Activated T-helper 1 cell treated with anti-CD3 and anti-CD28 coated beads, Interleukin-12 subunit alpha, Interleukin-12 subunit beta, Interleukin-2, Interleukin-4 antibody, amounts not matched to agents 30 ng/mL and 10 ng/mL and 1 ng/mL, durations not matched to agents 14 hours and 24 hours and 36 hours (primary cell): ENCODE data around the gene ZEB1. TPM values are rescaled to one million over a fixed set of nuclear protein-coding genes. Genes with fewer than 3 reads are reported as not detected.

Experiments
- DNase-seq: peaks from one replicate; pipeline ENCODE4 v3.0.0; 2021; ENCODE audit warnings: low spot score
- H3K27ac Mint-ChIP-seq: one replicate; pipeline ENCODE4 v1.8.0; 2021; ENCODE audit warnings: mild to moderate bottlenecking, mixed read lengths
- H3K27me3 Mint-ChIP-seq: one replicate; pipeline ENCODE4 v1.8.0; 2022; ENCODE audit warnings: mild to moderate bottlenecking, moderate library complexity, mixed read lengths; ENCODE audit not compliant: insufficient read depth
- H3K36me3 Mint-ChIP-seq: one replicate; pipeline ENCODE4 v1.8.0; 2021; ENCODE audit warnings: low read depth, mixed read lengths
- H3K4me1 Mint-ChIP-seq: one replicate; pipeline ENCODE4 v1.8.0; 2021; ENCODE audit warnings: low read depth, mixed read lengths
- H3K4me3 Mint-ChIP-seq: one replicate; pipeline ENCODE4 v1.8.0; 2021; ENCODE audit warnings: mild to moderate bottlenecking, moderate library complexity, mixed read lengths
- H3K9me3 Mint-ChIP-seq: one replicate; pipeline ENCODE4 v1.8.0; 2021; ENCODE audit warnings: mixed read lengths
- intact Hi-C: fragments of 100-400 bp; cut with micrococcal nuclease; formaldehyde crosslinking; loops from one replicate; pipeline ENCODE4 v1.15.1; 2024
- total RNA-seq: library from RNA; stranded (reverse); gene quantifications from 2 replicates; pipeline ENCODE4 v1.2.3, GENCODE V29; 2022

The ZEB1 gene
- total RNA-seq, 1 donor from 2014 or later: 79.8 TPM

DNA sequence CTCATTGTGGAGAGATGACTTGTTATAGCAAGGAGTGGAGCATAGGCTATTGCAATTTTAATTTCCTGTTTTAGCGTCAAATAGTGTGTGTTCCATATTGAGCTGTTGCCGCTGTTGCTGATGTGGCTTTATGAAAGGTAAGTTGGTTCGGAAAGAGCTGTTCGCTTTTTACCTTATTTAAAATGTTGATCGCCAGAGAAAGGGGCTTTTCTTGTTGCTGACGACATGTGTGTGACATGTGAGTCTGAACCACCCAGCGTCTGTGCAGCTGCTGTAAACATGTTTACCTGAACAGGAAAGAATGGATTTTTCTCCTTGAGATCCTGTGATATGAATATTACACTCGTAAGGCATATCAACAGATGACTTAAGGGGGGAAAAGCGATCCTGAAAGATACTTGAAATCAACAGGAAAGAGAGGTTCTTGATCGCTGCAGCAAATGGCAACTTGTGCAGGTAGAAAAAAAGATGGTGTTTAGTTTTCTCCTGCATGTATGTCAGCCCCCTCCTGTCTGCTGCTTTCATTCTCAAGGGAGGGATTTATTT is 2.5 kb downstream of the ZEB1 start:
- peaks cover 6% of the 10 kb centered on the region for H3K36me3 Mint-ChIP-seq
- intact Hi-C loops: loop anchor here (5.0 kb wide), 2 partner anchors 334 to 594 kb away; no protein-coding TSS in a partner anchor
- peak; percentile 15 for DNase-seq
- H3K9me3 Mint-ChIP-seq: no peaks in the 10 kb centered on the region
- H3K27me3 Mint-ChIP-seq: no peaks in the 10 kb centered on the region
- peak overlapping the region; percentile 95 for H3K4me3 Mint-ChIP-seq
- H3K4me1 Mint-ChIP-seq: peaks cover 52% of the 10 kb centered on the region
- peak overlapping the region; percentile 94 for H3K27ac Mint-ChIP-seq

DNA sequence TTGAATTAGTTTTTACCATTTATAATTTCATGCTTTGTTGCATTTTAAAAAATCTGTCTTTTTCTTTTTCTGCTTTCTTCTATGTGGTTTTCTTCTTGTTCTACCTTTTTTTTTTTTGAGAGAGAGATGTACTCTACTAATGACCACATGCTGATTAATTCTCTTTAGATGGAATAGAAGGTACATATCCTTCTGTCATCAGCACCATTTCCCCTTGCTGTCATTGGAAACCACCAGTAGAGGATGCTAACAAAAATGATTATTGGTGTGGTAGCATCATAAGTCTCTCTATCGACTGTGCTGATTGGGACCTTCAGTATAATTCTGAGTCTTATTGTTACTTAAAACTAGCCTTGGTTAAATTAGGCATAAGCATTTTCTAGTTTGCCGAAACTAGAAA is 3.6 kb downstream of the ZEB1 start:
- Mint-ChIP-seq H3K27ac (peak overlapping the region; percentile 79), H3K4me3 (peak overlapping the region; percentile 78), H3K36me3 (peaks cover 8% of the 10 kb centered on the region), H3K9me3 (no peaks in the 10 kb centered on the region), H3K27me3 (no peaks in the 10 kb centered on the region), H3K4me1 (peaks cover 41% of the 10 kb centered on the region)
- no peak for DNase-seq
- intact Hi-C loops: loop anchor here (1.0 to 5.0 kb wide), 3 partner anchors 169 to 595 kb away; no protein-coding TSS in a partner anchor

DNA sequence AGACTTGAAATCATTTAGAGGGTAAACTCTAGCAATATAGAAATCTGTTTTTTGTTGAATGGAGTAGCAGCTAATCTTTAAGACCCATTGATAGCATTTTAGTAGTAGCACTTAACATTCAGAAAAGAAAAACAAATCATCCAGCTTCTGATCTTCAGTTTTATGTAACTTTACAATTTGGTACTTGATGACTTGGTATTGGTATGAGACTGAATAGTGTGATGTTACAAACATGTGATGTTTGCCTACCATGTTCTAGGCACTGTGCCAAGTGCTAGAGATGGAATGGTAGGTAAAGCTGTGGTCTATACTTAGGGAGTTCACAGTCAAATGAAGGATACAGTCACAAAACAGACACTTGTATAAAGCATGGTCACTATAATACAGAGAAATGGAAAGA is 21.3 kb downstream of the ZEB1 start:
- intact Hi-C loops: loop anchor here (10.0 kb wide), 2 partner anchors 264 to 906 kb away; partner anchors contain the start of gene MAP3K8
- no peaks in the 10 kb centered on the region for H3K9me3 Mint-ChIP-seq
- H3K4me3 Mint-ChIP-seq: no peak overlapping the region
- peaks cover 5% of the 10 kb centered on the region for H3K36me3 Mint-ChIP-seq
- H3K4me1 Mint-ChIP-seq: no peaks in the 10 kb centered on the region
- DNase-seq: no peak
- no peak overlapping the region for H3K27ac Mint-ChIP-seq
- H3K27me3 Mint-ChIP-seq: no peaks in the 10 kb centered on the region

DNA sequence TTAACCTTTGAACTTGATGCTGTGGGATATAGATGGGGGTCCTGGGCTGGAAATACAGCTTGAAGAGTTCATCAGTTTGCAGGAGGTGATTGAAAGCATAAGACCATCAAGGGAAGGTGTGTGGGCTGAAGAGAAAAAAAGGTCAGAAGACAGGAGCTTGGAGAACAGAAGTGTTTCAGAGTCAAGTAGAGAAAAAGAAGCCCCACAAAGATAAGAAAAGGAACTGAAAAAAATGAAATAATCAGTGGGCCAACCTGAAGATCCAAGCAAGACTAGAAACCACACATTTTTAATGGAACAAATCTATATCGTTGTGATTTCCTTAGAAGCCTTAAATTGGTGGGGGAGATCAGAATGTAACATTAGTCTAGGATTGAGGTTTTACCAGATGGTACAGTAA is 22.5 kb downstream of the ZEB1 start:
- no peak overlapping the region for H3K27ac Mint-ChIP-seq
- no peak overlapping the region for H3K4me3 Mint-ChIP-seq
- intact Hi-C loops: loop anchor here (10.0 kb wide), 2 partner anchors 263 to 907 kb away; partner anchors contain the start of gene MAP3K8
- no peaks in the 10 kb centered on the region for H3K27me3 Mint-ChIP-seq
- peaks cover 5% of the 10 kb centered on the region for H3K36me3 Mint-ChIP-seq
- no peak for DNase-seq
- no peaks in the 10 kb centered on the region for H3K9me3 Mint-ChIP-seq
- peaks cover 9% of the 10 kb centered on the region for H3K4me1 Mint-ChIP-seq

DNA sequence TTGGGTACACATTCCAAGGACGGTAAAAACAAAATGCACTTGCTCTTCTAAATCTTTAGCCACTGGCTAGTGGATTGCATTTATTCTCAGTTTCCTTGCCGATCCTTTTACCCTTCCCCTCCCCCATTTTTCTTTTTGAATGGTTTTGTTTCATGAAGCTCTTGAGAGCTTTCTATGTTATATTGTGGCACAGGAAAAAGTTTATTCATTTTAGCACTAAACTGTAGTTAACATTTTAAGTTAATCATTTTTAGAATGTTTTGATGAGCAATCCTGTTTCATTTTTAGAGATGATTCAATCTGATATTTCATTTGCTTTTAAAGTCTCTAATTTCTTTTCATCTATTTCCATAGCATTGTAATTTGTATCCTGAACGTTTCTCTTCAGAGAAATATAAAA is 24.0 kb downstream of the ZEB1 start:
- Mint-ChIP-seq H3K27me3 (no peaks in the 10 kb centered on the region), H3K4me3 (peak overlapping the region; percentile 3), H3K36me3 (peaks cover 5% of the 10 kb centered on the region), H3K27ac (peak overlapping the region; percentile 56), H3K9me3 (no peaks in the 10 kb centered on the region), H3K4me1 (peaks cover 23% of the 10 kb centered on the region)
- intact Hi-C loops: loop anchor here (1.0 to 10.0 kb wide), 7 partner anchors 10 to 908 kb away; partner anchors contain the start of genes MAP3K8 and ZEB1
- no peak for DNase-seq

DNA sequence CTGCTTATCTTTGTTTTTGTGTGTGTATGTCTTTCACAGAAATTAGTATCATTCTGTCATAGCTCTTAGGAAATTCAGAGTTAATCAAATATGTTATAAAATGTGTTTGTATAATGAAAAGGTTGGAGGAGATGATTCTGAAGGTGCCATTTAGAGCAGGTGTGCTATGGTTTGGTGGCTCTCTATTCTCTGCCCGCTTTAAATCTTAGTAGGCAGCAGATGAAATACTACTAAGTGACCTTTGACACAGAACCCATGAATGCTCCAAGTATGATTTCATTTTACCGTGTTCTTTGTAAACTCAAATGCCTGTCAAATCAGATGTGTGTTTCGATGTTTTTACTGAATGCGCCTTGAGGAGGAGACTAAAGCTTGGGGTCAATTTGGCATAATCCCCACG is 24.5 kb downstream of the ZEB1 start:
- intact Hi-C loops: loop anchor here (1.0 to 10.0 kb wide), 7 partner anchors 10 to 909 kb away; partner anchors contain the start of genes MAP3K8 and ZEB1
- DNase-seq: no peak
- Mint-ChIP-seq H3K36me3 (peaks cover 5% of the 10 kb centered on the region), H3K27me3 (no peaks in the 10 kb centered on the region), H3K4me3 (no peak overlapping the region), H3K9me3 (no peaks in the 10 kb centered on the region), H3K4me1 (peaks cover 29% of the 10 kb centered on the region), H3K27ac (peak overlapping the region; percentile 67)

DNA sequence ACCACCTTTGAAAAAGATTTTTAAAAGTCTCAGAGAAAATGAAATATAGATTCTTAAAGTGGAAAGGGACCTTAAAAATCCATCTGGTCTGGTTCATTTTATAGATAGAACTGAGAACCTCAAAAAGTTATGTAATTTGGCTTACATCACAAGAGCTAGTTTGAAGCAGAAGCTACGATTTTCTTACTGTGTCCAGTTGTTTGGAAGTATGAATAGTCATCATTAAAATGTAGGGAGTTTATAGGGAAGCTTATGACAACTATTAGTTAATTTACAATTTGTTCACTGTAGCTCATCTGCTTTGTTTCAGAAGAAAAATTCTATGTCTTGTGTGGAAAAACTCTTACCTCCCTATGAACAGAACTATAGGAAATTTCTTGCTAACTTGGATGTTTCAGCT is 26.9 kb downstream of the ZEB1 start:
- Mint-ChIP-seq H3K9me3 (no peaks in the 10 kb centered on the region), H3K36me3 (peaks cover 4% of the 10 kb centered on the region), H3K4me1 (peaks cover 44% of the 10 kb centered on the region), H3K27me3 (no peaks in the 10 kb centered on the region), H3K4me3 (no peak overlapping the region), H3K27ac (peak overlapping the region; percentile 25)
- intact Hi-C loops: loop anchor here (10.0 kb wide), 2 partner anchors 259 to 911 kb away; partner anchors contain the start of gene MAP3K8
- no peak for DNase-seq

DNA sequence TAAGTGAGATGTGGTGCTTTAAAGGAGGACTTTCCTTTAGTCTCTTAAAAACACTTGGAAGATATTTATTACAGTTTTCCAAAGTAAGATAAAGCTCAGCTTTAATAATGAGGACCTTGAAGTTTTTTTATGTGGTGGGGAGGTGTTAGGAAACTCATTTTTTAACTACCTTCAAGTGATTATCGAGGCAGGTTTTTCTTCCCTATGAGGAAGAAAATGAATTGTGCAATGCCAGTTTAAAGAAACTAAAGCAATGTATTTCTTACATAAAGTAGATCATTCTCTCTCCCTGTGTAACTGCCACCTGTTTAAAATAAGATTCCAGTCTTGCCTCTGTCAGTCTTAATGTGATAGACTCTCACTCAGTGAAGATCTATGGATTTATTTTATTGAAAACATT is 27.9 kb downstream of the ZEB1 start:
- Mint-ChIP-seq H3K4me3 (no peak overlapping the region), H3K27ac (peak overlapping the region; percentile 4), H3K36me3 (peaks cover 4% of the 10 kb centered on the region), H3K9me3 (no peaks in the 10 kb centered on the region), H3K4me1 (peaks cover 44% of the 10 kb centered on the region), H3K27me3 (no peaks in the 10 kb centered on the region)
- intact Hi-C loops: loop anchor here (10.0 kb wide), 2 partner anchors 258 to 912 kb away; partner anchors contain the start of gene MAP3K8
- DNase-seq: no peak

DNA sequence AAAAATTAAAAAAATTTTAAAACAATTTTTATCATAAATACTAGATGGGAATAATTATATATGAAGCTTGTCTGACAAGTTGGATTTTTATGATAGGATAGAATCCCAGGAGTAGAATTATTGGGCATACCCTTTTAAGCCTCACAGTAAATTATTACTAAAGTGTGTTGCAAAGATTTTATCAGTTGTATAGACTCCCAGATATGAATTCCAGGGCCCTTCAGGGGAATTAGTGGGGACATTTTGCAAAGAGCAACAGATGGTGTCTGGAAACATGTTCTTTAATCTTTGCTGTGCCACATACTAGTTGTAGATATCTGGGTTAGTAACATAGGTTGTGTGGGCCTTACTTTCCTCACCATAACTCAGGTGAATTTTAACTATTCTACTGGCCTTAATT is 28.7 kb downstream of the ZEB1 start:
- Mint-ChIP-seq H3K27ac (no peak overlapping the region), H3K36me3 (peaks cover 4% of the 10 kb centered on the region), H3K4me1 (peaks cover 52% of the 10 kb centered on the region), H3K9me3 (no peaks in the 10 kb centered on the region), H3K4me3 (peak overlapping the region; percentile 54), H3K27me3 (no peaks in the 10 kb centered on the region)
- intact Hi-C loops: loop anchor here (2.0 to 10.0 kb wide), 3 partner anchors 257 to 913 kb away; partner anchors contain the start of genes MAP3K8 and ZNF438
- DNase-seq: no peak

DNA sequence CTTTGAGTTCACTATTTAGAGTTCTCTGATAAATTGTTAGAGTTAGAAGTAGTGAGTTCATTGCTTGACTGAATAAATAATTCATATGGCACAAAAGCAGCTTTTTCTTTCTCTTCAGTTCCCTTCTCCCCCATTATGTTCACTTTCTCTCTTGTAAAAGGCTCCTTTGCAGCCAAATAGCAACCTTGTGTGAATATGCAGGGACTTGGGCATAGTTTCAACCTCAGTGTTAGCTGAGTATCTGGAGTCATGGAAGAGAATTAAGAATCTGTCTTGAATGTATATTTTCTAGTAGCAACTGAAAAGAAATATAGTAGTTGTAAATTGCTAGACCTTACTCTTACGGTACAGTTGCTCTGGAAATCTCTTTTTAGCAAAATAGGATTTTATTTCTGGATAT is 31.9 kb downstream of the ZEB1 start:
- H3K4me3 Mint-ChIP-seq: no peak overlapping the region
- H3K27me3 Mint-ChIP-seq: no peaks in the 10 kb centered on the region
- H3K4me1 Mint-ChIP-seq: peaks cover 63% of the 10 kb centered on the region
- H3K36me3 Mint-ChIP-seq: peaks cover 2% of the 10 kb centered on the region
- intact Hi-C loops: loop anchor here (5.0 kb wide), 2 partner anchors 356 to 396 kb away; no protein-coding TSS in a partner anchor
- no peak overlapping the region for H3K27ac Mint-ChIP-seq
- H3K9me3 Mint-ChIP-seq: no peaks in the 10 kb centered on the region
- no peak for DNase-seq

DNA sequence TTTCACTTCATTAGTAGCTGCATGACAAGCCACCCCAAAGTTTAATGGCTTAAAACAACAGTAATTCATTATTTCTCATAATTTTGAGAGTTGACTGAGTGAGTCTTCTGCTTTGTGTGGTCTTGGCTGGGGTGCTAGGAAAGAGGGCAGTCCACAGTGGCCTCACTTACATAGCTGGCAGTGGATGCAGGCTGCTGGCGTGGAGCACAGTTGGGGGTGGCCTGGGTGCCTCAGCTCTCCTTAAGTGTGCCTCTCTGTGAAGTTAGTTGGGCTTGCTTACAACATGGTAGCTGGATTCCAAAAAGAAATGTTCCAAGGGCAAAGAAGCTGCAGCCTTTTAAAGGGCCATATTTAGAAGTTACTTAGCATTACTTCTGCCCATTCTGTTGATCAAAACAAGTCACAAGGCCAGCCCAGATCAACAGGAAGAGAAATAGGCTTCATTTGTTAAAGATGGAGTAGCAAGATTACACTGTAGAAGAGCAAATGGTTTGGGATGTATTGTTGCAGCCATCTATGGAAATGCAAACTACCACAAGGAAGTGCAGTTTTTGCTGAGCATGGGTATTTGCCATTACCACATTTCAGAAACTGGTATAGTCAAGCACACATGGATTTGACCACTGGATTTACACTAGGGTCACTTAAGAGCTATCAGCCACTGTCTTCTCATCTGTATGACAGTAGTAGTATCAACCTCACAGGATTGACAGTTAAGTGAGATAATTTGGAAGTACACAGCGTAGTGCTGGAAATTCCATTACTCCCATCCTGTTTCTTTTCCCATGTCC is 33.6 kb downstream of the ZEB1 start:
- peaks cover 4% of the 10 kb centered on the region for H3K36me3 Mint-ChIP-seq
- peaks cover 46% of the 10 kb centered on the region for H3K4me1 Mint-ChIP-seq
- intact Hi-C loops: loop anchor here (1.0 to 5.0 kb wide), 7 partner anchors 9 to 395 kb away; partner anchors contain the start of gene ZEB1
- no peak overlapping the region for H3K4me3 Mint-ChIP-seq
- DNase-seq: no peak
- no peaks in the 10 kb centered on the region for H3K9me3 Mint-ChIP-seq
- no peak overlapping the region for H3K27ac Mint-ChIP-seq
- no peaks in the 10 kb centered on the region for H3K27me3 Mint-ChIP-seq

DNA sequence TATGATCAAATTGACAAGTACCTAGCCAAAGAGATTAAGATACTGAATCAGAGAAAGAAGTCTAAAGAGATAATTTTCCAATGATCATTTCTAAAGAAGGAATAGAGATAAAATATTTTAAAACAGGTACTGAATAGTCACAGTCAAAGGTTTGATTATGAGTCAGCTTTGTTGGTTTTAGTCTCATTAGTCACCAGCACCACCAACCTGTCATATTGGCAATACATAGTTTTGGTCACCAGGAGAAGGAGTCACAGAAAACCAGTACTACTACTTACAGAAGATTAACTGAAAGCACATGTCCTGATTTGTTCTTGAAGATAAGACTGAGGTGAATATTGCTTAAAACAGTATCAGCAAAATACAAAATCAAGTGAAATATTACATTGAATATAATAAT is 34.6 kb downstream of the ZEB1 start:
- DNase-seq: no peak
- H3K27ac Mint-ChIP-seq: peak overlapping the region; percentile 85
- no peaks in the 10 kb centered on the region for H3K9me3 Mint-ChIP-seq
- H3K4me3 Mint-ChIP-seq: no peak overlapping the region
- intact Hi-C loops: loop anchor here (1.0 to 5.0 kb wide), 7 partner anchors 10 to 394 kb away; partner anchors contain the start of gene ZEB1
- no peaks in the 10 kb centered on the region for H3K27me3 Mint-ChIP-seq
- peaks cover 37% of the 10 kb centered on the region for H3K4me1 Mint-ChIP-seq
- H3K36me3 Mint-ChIP-seq: peaks cover 6% of the 10 kb centered on the region
